Activated CD4-positive, alpha-beta T cell treated with anti-CD3 and anti-CD28 coated beads, Interleukin-2, Interleukin-6, amounts not matched to agents 100 ng/mL and 50 ng/mL, durations not matched to agents 16 hours and 8 hours (primary cell): ENCODE results near the gene NAT9.

Experiments used
- DNase-seq: peaks from one replicate; pipeline ENCODE4 v3.0.0-alpha.2; 2020

The NAT9 gene, protein sequence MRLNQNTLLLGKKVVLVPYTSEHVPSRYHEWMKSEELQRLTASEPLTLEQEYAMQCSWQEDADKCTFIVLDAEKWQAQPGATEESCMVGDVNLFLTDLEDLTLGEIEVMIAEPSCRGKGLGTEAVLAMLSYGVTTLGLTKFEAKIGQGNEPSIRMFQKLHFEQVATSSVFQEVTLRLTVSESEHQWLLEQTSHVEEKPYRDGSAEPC

DNA sequence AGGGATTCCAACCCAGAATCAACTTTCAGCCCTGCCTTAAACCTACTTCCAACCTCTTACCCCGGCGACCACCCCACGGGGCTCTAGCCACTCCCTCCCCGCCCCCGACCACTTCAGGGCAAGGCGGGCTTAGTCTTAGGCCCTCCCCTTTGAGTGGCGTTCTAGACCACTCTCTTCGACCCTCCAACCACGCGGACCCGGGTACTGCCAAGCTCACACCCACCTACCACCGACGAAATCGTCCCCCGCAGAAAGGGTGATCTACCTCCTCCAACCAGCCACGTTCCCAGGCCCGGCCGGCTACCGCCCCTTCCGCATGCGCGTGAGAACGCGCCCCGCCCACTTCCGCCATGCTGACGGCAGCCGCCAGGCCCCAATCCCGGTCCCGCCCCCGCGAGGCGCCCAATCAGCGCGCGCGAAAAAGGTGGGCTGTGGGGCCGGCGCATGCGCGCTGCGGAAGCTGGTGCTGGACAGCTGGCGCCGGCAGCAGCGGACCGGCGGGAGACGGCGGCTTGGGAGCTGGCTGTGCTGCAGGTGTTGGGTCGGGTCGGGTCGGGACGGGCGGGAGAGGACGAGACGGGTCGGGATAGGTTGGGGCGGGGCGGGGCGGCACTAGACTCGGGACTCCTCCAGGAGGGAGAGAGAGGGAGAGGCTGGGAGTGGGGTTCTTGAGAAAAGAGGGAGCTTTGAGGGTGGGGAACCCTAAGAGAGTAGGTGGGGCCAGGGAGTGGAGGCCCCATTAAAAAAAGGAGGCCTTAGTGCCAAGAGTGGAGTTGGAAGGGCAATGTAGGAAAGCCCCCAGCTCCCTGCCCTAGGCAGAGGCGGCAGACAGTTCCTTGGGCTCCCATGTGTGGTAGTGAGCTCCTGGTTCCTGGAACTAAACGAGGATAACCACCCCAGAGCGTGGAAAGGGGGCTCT, at the start of gene NAT9:
Gene NAT9 (minus strand): TSS at position 302 of the 919 bp plus-strand sequence. CDS start 647 bp downstream, outside the sequence.
- peak; percentile 99 for DNase-seq

DNA sequence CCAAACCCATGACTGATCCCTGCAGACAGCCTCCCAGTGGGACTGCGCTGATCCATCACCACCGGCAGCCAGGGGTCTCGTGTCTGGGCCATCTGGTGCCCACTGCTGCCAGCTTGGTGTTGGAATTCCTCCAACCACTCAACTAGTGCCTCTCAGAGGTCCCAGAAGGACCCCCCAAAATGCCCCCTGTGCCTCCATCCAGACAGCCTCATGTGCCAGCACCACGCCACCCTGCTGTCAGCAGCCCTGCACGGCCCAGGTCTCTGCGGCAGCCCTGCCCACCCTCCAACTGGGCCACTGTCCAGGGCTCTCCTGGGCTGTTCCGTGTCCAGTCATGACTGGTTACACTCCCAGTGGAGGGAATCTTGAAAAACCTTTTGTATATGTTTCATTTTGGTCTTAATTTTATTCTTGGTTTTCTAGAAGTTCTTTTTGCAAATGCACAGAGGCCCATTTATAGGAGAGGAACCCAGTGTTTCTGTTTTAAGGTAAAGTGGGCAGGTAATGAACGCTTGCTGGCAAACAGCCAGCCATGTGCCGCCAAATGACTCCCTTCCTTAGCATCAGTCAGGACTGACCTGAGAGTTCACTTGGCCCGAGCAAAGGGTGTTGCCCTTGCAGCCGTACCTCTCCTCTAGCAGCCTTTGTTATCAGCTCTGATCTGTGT, 48.9 kb upstream of the NAT9 start:
- DNase-seq, result no peak

DNA sequence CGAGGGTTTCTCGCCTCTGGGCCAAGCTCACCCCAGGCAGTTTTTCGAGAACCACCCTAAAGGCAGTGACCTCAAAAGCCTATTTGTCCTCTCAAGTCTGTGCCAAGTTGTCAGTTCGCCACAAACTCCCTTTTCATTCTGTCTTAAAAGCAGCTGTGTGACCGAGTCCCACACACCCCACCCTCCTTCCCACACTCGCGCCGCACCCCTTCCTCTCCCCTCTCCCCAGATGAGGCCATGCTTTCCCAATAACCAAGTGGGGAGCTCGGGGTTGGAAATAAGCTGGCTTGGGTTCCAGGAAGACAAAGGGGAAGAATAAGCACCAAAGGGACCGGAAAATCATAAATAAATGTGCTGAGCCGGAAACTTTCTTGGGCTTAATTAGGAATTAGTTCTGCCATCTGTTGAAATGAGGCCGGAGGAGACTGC, 46.8 kb upstream of the NAT9 start:
- DNase-seq, result no peak

DNA sequence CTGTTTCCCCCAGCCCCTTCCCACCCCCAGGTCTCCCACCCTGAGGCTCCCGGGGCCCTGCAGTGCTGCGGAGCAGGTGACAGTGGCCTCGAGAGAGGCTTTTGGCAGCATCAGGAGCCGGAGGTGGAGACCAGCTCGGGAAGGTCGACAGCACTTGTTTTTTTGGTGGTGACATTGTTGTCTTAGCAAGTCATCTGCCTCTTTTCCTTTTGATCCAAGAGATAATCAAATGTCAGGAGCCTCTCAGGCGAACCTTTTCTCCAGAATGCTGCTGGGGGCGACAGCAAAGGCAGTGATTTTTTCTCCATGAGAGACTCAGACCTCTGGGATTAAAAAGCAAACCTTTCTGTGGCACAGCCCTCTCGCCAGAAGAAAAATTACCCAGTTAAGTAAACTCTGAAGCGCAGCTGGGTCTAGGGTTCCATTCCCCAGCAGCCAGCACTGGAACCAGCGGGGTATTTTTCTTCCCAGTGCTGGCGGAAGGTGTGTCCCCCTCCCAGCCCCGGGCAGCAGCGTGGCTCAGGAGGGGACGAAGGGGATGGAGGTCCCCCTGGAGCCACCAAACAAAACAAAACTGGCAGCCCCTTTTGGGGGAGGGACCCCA, 46.3 kb upstream of the NAT9 start:
- DNase-seq, result no peak

DNA sequence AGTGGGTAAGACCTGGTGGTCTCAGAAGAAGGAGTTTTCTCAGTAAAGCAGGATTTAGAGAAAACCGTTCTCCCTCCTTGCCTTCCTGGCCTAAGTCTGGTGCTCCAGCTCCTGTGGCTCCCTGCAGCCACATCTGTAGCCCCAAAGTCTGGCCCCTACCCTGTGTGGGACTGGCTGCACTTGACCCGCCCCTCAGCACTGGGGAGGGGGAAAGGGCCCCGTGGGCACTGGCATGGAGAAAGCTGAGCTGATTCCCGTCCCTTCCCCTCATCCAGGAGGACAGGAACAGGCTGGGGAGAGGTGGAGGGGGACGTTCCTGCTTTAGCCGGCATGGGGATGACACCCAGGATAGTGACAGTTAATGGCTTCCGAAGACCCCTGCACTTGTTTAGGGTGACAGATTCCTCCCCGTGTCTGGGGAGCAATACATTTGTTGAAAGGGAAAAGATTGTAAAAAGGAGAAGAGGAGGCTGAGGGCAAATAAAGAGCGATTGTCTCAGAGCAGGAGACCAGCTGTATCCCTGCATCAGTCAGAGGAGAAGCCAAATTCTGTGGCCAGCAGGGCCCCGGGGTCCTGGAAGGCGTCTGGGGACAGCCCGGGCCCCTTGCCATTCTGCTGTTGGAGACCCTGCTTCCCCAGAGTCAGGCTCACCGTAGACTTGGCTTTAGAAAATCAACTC, 45.6 kb upstream of the NAT9 start:
- no peak for DNase-seq

DNA sequence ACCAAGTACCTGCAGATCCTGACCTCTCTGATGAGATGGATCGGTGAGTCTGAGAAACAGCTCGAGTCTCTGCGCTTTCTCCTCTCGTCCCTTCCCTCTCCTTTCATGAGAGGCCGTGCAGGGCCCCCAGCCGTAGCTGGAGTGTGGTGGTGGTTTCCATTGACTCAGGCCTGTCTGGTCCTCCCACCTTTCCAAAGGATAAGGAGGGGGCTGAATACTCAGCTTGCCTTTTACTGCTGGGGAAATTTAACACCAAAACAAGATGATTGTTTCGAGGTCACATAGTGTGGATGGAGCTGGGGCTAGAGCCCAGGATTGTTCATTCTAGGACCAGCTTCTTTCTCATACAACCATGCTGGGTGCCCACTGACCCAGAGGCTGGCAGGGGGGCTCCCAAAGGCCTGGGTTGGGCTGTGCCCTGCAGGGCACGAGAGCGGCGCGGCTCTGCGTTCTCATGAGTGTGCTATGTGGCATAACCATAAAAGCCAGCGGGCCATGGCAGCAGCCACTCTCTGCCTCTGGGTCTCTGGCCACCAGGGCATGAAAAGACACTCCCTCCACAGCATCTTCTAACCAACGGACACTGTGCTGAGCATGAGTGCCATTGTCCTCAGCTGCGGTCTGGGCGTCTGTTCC, 43.8 kb upstream of the NAT9 start:
- DNase-seq, result no peak

DNA sequence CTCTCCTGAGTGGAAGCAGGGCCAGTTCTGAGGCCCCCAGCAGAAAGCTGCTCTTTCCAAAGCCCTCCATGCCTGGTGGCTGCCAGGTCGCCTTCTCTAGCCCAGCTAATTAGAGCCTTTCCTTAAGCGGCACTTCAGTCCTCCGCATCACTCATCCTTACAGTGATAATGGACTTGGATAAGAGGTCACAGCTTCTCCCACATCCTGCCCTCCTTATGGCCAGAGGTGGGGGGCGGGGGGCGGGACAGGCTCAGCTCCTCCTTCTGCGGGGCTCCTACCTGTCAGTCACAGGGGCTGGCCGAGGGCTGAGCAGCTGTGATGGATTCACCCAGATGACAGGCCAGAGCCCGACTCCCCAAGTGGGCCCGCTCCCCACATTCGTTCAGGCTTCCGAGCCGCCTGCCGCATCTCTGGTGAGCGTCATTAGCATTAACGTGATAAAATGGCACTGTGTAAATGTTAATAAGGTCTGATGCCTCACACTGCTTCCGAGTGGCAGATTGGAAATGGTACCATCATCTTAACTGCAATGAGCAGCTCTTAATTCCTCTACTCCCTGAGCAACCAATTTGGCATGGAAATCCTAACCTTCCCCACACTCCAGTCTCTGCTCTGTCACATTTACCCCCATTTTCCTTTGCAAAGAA, 42.3 kb upstream of the NAT9 start:
- DNase-seq, result no peak

DNA sequence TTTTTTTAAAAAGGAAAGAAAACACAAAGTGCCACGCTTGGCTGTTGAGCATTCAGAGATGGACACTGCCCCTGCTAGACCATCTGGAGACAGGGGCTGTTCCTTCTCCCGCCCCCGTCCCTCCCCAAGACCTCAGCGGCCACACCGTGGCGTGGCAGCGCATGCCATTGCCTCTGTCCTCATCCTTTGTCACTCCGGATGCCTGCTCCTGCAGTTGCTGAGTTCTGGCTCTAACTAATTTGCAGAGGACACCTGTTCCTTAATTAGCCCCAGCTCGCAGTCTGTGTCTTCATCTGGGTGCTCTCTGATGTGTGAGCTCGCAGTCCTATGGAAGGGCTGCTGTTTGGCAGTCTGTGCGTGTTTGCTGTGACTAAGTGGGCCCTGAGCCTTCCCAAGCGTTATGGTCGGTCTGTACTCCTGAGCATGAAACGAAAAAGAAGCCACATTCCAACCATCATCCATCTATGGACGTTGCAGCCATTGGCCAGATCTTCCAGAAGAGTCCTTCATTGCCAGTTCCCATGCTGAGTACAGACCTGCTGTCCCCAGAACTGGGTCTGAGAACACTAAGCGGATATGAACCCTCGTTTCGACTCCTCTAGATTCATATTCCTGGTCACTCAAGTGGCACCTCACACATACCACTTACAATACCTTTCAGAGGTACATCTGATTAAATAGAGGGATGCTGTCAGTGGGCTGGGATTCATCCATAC, 40.9 kb upstream of the NAT9 start:
- DNase-seq, result no peak

DNA sequence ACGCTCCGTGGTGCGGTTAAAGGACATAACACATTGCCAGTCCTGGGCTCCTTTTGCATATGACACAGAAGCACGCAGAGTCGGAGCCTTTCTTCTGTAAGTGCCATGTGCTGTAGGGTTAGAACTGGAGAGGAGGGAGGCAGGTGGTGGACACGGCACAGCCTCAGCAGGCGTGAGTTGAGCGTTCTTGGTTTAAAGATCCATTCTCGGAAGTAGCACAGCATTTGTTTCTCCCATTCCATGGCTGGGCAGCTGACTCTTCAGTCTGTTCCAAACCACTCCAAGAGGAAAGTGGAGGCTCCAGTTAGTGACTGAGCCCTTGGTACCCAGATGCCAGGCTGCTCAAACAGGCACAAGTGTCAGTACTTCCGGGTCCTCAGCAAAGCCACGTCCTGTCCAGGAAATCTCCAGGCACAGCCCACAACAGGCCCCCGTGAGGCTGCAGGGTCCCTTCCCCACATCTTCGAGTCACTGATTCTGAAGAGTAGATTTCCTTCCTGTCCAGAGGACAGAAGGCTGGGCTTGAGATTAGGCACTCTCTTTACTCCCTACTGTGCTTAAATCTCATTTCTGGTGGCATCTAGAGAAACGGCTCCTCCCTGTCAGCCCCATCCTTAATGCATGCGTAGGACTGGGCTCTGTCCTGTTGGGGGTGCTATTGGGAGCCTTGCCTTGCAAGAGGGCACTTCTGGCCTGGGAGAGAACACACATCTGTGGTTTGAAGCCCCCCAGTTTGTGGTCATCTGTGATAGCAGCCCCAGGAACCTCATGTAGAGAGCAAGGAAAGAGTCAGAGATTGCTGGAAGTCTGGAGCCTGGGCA, 39.6 kb upstream of the NAT9 start:
- DNase-seq, result peak; percentile 8

DNA sequence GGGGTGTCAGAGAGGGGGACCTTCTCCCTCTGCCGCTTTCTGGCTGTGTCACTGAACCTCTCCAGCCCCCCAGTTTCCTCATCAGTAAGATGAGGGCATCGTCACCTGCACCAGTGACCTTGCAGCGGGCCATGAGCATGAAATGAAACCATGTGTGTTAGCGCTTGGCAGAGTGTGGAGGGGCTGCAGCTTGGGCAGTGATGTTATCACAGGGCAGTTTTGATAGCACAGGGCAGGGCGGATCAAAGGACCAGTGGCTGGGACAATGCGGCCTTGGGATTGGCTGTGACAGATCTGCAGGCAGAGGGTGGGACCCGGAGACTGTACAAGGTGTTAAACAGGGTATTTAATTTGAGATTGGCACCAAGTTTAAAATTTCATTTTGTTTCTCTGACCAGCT, 38.9 kb upstream of the NAT9 start:
- DNase-seq, result no peak

DNA sequence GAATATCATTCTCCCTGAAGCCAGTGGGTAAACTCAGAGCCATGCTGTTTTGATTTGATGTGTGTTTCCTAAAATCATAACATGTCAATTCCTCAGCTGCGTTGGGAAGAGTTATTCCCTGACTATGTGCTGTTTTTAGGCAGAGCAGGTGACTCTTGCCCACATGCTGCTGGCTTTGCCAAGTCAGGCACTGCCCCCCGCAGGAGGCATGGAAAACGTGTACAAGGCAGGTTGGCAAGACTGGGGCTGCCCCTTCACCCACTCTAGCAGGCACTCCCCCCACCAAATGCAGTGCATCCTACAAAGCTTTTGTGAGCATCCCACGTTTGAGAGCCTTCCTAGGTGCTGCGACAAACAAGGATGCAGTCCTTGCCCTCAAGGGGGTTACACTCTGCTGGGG, 38.3 kb upstream of the NAT9 start:
- no peak for DNase-seq

DNA sequence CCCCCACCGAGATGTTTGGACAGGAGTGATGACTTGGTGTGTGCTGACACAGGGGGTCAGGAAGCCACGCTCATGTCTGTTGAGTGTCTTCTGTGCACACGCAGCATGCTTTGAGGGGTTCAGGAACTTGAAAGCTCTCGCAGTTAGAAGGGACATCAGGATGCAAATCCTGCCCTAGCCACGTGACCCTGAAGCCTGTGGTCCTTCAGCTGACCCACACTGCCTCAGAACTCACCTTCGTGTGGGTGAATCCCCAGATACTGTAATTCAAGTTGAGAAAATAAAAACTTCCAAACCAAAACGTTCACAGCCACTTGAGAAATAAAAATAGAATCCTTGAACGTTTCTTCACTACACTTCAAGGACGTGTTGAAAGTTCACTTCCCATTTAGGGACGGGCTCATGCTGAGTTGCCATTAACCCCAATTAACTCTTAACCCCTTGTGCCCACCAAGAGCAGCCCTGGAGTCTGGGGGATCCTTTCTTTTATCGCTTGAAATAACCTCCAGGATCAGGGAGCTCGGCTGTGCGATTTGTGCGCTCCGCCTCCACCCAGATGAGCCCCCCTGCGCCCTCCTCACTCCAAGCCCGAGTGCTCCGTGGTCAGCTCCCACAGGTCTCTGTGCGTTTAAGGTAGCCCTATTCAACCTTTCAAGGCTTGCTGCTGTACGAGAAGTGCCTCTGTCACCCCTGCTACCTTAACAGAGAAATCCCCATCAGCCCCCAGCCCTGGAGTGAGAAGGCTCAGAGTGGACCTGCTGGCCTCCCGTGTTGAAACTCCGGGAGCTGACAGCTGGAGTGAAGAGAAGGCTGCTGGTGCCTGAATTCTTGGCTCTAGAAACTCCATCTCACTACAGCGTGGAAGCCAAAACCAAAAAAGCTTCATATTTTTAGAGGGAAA, 36.2 kb upstream of the NAT9 start:
- no peak for DNase-seq

DNA sequence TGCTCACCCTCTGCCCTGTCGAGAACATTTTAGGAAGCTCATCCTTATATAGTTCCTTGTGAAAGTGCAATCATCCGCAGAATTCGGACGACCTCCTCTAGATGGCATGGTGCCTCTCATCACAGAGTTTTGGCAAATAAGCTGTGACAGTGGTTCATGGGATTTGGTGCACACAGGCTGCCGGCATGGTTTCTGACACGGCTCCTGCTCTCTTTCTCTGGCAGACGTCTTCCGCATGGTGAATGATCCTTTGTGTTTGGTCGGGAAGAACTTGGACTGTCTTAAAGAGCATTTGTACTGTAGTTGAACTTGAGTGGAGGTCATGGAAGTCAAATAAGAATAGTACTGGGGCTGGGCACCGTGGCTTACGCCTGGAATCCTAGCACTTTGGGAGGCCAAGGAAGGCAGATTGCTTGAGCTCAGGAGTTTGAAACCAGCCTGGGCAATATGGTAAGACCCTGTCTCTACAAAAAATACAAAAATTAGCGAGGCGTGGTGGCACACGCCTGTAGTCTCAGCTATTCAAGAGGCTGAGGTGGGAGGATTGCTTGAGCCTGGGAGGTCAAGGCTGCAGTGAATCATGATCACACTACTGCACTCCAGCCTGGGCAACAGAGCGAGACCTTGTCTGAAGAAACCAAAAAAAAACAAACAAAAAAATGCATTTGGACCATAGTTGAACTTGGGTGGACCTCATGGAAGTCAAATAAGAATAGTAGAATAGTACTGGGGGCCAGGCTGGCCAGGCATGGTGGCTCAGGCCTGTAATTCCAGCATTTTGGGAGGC, 34.7 kb upstream of the NAT9 start:
- no peak for DNase-seq

DNA sequence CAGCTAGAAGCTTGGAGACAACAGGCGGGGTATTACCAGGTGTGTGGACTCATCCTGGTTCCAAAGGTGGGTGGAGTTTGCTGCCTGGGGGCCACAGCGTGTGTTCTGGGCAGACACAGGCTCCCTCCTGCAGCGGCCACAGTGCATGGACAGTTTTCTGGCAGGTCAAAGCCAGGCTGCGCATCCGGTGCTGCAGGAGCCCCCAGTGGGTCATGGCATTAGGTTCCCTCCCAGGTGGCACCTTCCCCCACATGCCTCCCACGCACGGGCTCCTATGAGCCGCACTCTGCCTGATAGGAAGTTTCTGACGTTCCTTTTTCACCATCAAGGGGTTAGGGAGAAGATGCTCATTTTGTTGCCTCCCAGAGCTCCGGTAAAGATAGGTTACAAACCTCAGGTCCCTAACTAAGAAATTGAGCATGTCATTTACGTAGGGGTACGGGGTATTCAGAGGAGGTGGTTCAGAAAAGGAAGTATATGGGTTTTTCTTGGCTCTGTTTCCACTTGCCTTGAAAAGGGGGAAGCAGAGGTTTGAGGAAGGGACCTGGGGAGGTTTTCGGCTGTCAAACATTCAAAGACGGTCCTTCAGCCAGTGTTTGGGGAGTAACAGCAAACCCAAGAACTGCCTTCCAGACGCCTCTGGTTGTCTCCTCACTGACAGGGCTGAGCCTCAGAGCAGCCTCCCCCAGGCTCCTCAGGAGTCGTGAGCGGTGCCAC, 32.7 kb upstream of the NAT9 start:
- no peak for DNase-seq

DNA sequence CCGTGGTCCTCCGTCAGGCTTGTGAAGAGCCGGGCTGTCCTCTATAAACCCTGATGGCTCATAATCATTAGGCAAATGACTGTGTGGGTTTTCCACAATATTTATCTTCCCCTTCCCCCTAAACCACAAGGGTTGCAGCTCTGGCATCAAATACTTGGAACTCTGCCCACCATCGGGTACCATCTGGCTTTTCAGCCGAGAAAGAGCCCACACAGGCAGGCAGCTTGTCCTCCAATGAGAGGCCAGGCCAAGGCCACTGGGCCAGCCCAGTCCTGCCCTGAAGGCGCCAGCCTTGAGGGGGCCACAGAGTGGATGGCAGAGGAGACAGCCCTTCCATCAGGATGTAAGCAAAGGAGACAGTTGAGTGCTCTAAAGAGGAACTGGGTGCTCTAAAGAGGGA, 31.8 kb upstream of the NAT9 start:
- no peak for DNase-seq

DNA sequence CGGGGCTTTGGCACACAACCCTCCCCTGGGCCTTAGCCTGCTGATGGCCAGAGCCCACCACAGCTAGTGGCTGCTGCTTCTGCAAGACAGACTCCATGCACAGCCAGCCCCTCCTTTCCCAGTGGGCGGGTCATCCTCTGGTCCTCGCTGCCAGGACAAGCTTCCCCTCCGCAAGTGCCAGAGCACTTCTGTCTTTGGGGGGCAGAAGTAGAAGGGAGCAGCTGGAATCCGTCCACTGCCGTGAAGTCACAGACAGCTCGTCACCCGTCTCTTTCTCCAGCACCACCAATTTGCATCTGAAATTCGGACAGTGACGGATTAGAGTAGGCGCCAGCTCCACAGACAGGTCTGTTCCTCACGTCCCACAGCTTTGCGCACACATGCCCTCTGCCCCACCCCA, 31.3 kb upstream of the NAT9 start:
- no peak for DNase-seq

DNA sequence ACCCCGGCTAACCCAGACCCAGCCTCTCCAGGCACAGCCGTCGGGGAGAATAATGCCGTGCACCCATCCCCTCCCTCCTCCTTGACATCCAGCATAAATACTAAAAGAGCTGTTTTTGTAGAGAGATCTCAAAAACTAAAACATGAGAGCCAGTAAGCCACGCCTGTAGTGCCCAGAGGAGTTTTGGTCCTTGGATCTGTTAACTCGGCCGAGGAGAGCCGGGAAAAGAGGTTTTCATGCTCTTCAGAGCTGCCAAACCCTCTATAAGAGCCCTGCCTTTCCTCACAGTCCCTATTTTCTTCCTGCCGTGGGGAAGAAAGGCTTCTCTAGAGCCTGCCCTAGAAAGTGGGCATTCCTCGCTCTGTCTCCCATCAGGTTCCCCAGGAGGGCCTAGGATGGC, 30.2 kb upstream of the NAT9 start:
- DNase-seq, result no peak

DNA sequence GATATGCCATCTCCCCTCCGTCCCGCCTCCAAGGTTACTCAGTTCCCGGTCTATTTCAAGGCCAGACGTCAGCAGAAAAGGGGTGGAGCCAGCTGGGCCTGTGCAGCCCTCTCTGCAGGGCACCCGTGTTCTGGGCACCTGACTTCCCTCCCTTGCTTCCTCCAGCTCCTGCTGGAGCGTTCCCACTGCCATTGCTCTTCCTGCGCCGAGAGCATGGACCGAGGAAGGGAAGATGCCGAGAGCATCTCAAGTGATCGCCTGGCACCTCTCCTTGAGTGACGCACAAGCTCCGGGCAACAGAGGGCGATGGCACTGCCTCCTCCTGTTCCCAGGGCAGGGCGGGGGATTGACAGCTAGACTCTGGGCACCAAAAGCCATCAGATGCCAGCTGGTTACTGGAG, 29.4 kb upstream of the NAT9 start:
- DNase-seq, result no peak
